ENCODE data around the gene TLX3.

TLX3 gene

GRCh38 chr5:171308453-171309275 is at the start of gene TLX3:
Gene TLX3 (plus strand): TSS chr5:171309248. CDS start chr5:171309366, 118 bp downstream.
- peaks cover 36% of the 10 kb centered on the region for H3K4me1 Mint-ChIP-seq (ENCODE audit: low read depth)
- H3K36me3 Mint-ChIP-seq (ENCODE audit: low read depth) = no peaks in the 10 kb centered on the region
- no peak within 1 kb of the TSS for H3K4me3 Mint-ChIP-seq
- no peaks in the 10 kb centered on the region for H3K9me3 Mint-ChIP-seq
- no peak within 1 kb of the TSS for H3K27ac Mint-ChIP-seq
- H3K27me3 Mint-ChIP-seq = peaks cover 97% of the 10 kb centered on the region
- intact Hi-C loops (cut with micrococcal nuclease) = no loop called here

GRCh38 chr5:171261361-171261760 is 47.7 kb upstream of the TLX3 start:
- Mint-ChIP-seq H3K27ac (no peak overlapping the region), H3K9me3 (no peaks in the 10 kb centered on the region), H3K36me3 (ENCODE audit: low read depth) (no peaks in the 10 kb centered on the region), H3K4me1 (ENCODE audit: low read depth) (no peaks in the 10 kb centered on the region), H3K4me3 (no peak overlapping the region), H3K27me3 (no peaks in the 10 kb centered on the region)
- intact Hi-C loops (cut with micrococcal nuclease) = no loop called here

- Mint-ChIP-seq H3K27me3 (no peaks in the 10 kb centered on the region), H3K27ac (no peak overlapping the region), H3K36me3 (ENCODE audit: low read depth) (no peaks in the 10 kb centered on the region), H3K9me3 (no peaks in the 10 kb centered on the region), H3K4me3 (no peak overlapping the region), H3K4me1 (ENCODE audit: low read depth) (no peaks in the 10 kb centered on the region)
- intact Hi-C loops (cut with micrococcal nuclease) = no loop called here
Observed at GRCh38 chr5:171261904-171262303, 47.1 kb upstream of the TLX3 start.

GRCh38 chr5:171263181-171263580 is 45.9 kb upstream of the TLX3 start:
- no peaks in the 10 kb centered on the region for H3K4me1 Mint-ChIP-seq (ENCODE audit: low read depth)
- no peaks in the 10 kb centered on the region for H3K36me3 Mint-ChIP-seq (ENCODE audit: low read depth)
- H3K27me3 Mint-ChIP-seq = no peaks in the 10 kb centered on the region
- H3K27ac Mint-ChIP-seq = no peak overlapping the region
- H3K4me3 Mint-ChIP-seq = no peak overlapping the region
- intact Hi-C loops (cut with micrococcal nuclease) = no loop called here
- no peaks in the 10 kb centered on the region for H3K9me3 Mint-ChIP-seq

- no peaks in the 10 kb centered on the region for H3K9me3 Mint-ChIP-seq
- H3K4me1 Mint-ChIP-seq (ENCODE audit: low read depth) = no peaks in the 10 kb centered on the region
- H3K4me3 Mint-ChIP-seq = no peak overlapping the region
- H3K27ac Mint-ChIP-seq = no peak overlapping the region
- no peaks in the 10 kb centered on the region for H3K36me3 Mint-ChIP-seq (ENCODE audit: low read depth)
- no peaks in the 10 kb centered on the region for H3K27me3 Mint-ChIP-seq
- intact Hi-C loops (cut with micrococcal nuclease) = no loop called here
Observed at GRCh38 chr5:171264843-171265242, 44.2 kb upstream of the TLX3 start.

GRCh38 chr5:171268700-171269620 is 40.1 kb upstream of the TLX3 start:
- Mint-ChIP-seq H3K4me1 (ENCODE audit: low read depth) (no peaks in the 10 kb centered on the region), H3K9me3 (no peaks in the 10 kb centered on the region), H3K27me3 (no peaks in the 10 kb centered on the region), H3K4me3 (no peak overlapping the region), H3K36me3 (ENCODE audit: low read depth) (no peaks in the 10 kb centered on the region), H3K27ac (no peak overlapping the region)
- intact Hi-C loops (cut with micrococcal nuclease) = no loop called here

- Mint-ChIP-seq H3K4me3 (no peak overlapping the region), H3K4me1 (ENCODE audit: low read depth) (no peaks in the 10 kb centered on the region), H3K36me3 (ENCODE audit: low read depth) (no peaks in the 10 kb centered on the region), H3K27ac (no peak overlapping the region), H3K27me3 (no peaks in the 10 kb centered on the region), H3K9me3 (no peaks in the 10 kb centered on the region)
- intact Hi-C loops (cut with micrococcal nuclease) = no loop called here
Observed at GRCh38 chr5:171269717-171270116, 39.3 kb upstream of the TLX3 start.

GRCh38 chr5:171270136-171270535 is 38.9 kb upstream of the TLX3 start:
- H3K36me3 Mint-ChIP-seq (ENCODE audit: low read depth) = no peaks in the 10 kb centered on the region
- intact Hi-C loops (cut with micrococcal nuclease) = no loop called here
- H3K4me3 Mint-ChIP-seq = no peak overlapping the region
- H3K4me1 Mint-ChIP-seq (ENCODE audit: low read depth) = no peaks in the 10 kb centered on the region
- no peak overlapping the region for H3K27ac Mint-ChIP-seq
- H3K27me3 Mint-ChIP-seq = no peaks in the 10 kb centered on the region
- no peaks in the 10 kb centered on the region for H3K9me3 Mint-ChIP-seq

GRCh38 chr5:171271798-171272197 is 37.2 kb upstream of the TLX3 start:
- H3K27me3 Mint-ChIP-seq = no peaks in the 10 kb centered on the region
- no peak overlapping the region for H3K27ac Mint-ChIP-seq
- intact Hi-C loops (cut with micrococcal nuclease) = no loop called here
- no peaks in the 10 kb centered on the region for H3K36me3 Mint-ChIP-seq (ENCODE audit: low read depth)
- no peak overlapping the region for H3K4me3 Mint-ChIP-seq
- no peaks in the 10 kb centered on the region for H3K4me1 Mint-ChIP-seq (ENCODE audit: low read depth)
- H3K9me3 Mint-ChIP-seq = no peaks in the 10 kb centered on the region

GRCh38 chr5:171272996-171273970 is 35.8 kb upstream of the TLX3 start:
- Mint-ChIP-seq H3K36me3 (ENCODE audit: low read depth) (no peaks in the 10 kb centered on the region), H3K27me3 (no peaks in the 10 kb centered on the region)
- intact Hi-C loops (cut with micrococcal nuclease) = loop anchor here (1.0 kb wide), 2 partner anchors 64 to 69 kb away; no protein-coding TSS in a partner anchor

GRCh38 chr5:171275841-171276544 is 33.1 kb upstream of the TLX3 start:
- Mint-ChIP-seq H3K27ac (no peak overlapping the region), H3K9me3 (no peaks in the 10 kb centered on the region), H3K36me3 (ENCODE audit: low read depth) (no peaks in the 10 kb centered on the region), H3K4me1 (ENCODE audit: low read depth) (no peaks in the 10 kb centered on the region), H3K4me3 (no peak overlapping the region), H3K27me3 (no peaks in the 10 kb centered on the region)
- intact Hi-C loops (cut with micrococcal nuclease) = no loop called here

More at GRCh38 chr5:171272996-171273970, 35.8 kb upstream of the TLX3 start:
- no peaks in the 10 kb centered on the region for H3K4me1 Mint-ChIP-seq (ENCODE audit: low read depth)
- H3K27ac Mint-ChIP-seq = no peak overlapping the region
- no peaks in the 10 kb centered on the region for H3K9me3 Mint-ChIP-seq
- H3K4me3 Mint-ChIP-seq = no peak overlapping the region

- Mint-ChIP-seq H3K4me1 (ENCODE audit: low read depth) (no peaks in the 10 kb centered on the region), H3K27me3 (no peaks in the 10 kb centered on the region), H3K4me3 (no peak overlapping the region), H3K27ac (no peak overlapping the region), H3K36me3 (ENCODE audit: low read depth) (no peaks in the 10 kb centered on the region), H3K9me3 (no peaks in the 10 kb centered on the region)
- intact Hi-C loops (cut with micrococcal nuclease) = no loop called here
Observed at GRCh38 chr5:171283753-171284152, 25.3 kb upstream of the TLX3 start.

- Mint-ChIP-seq H3K4me3 (no peak overlapping the region), H3K9me3 (no peaks in the 10 kb centered on the region), H3K36me3 (ENCODE audit: low read depth) (no peaks in the 10 kb centered on the region), H3K27ac (no peak overlapping the region), H3K4me1 (ENCODE audit: low read depth) (no peaks in the 10 kb centered on the region), H3K27me3 (no peaks in the 10 kb centered on the region)
- intact Hi-C loops (cut with micrococcal nuclease) = no loop called here
Observed at GRCh38 chr5:171285465-171285864, 23.6 kb upstream of the TLX3 start.
